Esophagus muscularis mucosa (tissue), 3 donors: Measurements from ENCODE around the gene TMEM97.

ENCODE experiments used
- POLR2A ChIP-seq: fragments of 450-650 bp; IDR thresholded peaks from one replicate; pipeline ENCODE4 v1.6.1; 2017; ENCODE audit warnings: antibody characterized with exemption, moderate library complexity, mild to moderate bottlenecking, low read depth
- POLR2AphosphoS5 ChIP-seq, 2 donors: sonication (generic); formaldehyde crosslinking; IDR thresholded peaks; one replicate each; pipeline ENCODE4 v1.6.1; 2017; ENCODE audit warnings: antibody characterized with exemption in 2 of 2
- TF ChIP-seq, protein P1 (sequence below), 3 experiments: fragments of 200-600 bp in 2 of 3; fragments of 450-650 bp in 1 of 3; sonication (generic) in 2 of 3; IDR thresholded peaks; one replicate each; pipeline ENCODE4 v1.5.1; 2017 to 2019; ENCODE audit warnings: antibody characterized with exemption in 3 of 3, mild to moderate bottlenecking in 2 of 3, moderate library complexity in 1 of 3

GRCh38 chr17:28340374-28340773, 21.4 kb downstream of the TMEM97 start:
- TF ChIP-seq POLR2A = no peak
- TF ChIP-seq, protein P1, sequence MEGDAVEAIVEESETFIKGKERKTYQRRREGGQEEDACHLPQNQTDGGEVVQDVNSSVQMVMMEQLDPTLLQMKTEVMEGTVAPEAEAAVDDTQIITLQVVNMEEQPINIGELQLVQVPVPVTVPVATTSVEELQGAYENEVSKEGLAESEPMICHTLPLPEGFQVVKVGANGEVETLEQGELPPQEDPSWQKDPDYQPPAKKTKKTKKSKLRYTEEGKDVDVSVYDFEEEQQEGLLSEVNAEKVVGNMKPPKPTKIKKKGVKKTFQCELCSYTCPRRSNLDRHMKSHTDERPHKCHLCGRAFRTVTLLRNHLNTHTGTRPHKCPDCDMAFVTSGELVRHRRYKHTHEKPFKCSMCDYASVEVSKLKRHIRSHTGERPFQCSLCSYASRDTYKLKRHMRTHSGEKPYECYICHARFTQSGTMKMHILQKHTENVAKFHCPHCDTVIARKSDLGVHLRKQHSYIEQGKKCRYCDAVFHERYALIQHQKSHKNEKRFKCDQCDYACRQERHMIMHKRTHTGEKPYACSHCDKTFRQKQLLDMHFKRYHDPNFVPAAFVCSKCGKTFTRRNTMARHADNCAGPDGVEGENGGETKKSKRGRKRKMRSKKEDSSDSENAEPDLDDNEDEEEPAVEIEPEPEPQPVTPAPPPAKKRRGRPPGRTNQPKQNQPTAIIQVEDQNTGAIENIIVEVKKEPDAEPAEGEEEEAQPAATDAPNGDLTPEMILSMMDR (IDR thresholded peaks at IDR 0.05) = no peak
- no peak for TF ChIP-seq POLR2AphosphoS5 (IDR thresholded peaks at IDR 0.05)
